AG09319 (cell line): ENCODE results near the gene CDHR3.

Experiments used
- DNase-seq: peaks from one replicate; pipeline ENCODE4 v3.0.0-alpha.2; 2010; ENCODE audit warnings: low read depth; ENCODE audit errors: extremely low read depth
- TF ChIP-seq, protein P1 (sequence below): IDR thresholded peaks from 2 replicates; pipeline ENCODE4 v1.5.1; 2011; ENCODE audit warnings: low read depth, mild to moderate bottlenecking, inconsistent platforms, low read length, moderate library complexity

Gene CDHR3, protein sequence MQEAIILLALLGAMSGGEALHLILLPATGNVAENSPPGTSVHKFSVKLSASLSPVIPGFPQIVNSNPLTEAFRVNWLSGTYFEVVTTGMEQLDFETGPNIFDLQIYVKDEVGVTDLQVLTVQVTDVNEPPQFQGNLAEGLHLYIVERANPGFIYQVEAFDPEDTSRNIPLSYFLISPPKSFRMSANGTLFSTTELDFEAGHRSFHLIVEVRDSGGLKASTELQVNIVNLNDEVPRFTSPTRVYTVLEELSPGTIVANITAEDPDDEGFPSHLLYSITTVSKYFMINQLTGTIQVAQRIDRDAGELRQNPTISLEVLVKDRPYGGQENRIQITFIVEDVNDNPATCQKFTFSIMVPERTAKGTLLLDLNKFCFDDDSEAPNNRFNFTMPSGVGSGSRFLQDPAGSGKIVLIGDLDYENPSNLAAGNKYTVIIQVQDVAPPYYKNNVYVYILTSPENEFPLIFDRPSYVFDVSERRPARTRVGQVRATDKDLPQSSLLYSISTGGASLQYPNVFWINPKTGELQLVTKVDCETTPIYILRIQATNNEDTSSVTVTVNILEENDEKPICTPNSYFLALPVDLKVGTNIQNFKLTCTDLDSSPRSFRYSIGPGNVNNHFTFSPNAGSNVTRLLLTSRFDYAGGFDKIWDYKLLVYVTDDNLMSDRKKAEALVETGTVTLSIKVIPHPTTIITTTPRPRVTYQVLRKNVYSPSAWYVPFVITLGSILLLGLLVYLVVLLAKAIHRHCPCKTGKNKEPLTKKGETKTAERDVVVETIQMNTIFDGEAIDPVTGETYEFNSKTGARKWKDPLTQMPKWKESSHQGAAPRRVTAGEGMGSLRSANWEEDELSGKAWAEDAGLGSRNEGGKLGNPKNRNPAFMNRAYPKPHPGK

DNA sequence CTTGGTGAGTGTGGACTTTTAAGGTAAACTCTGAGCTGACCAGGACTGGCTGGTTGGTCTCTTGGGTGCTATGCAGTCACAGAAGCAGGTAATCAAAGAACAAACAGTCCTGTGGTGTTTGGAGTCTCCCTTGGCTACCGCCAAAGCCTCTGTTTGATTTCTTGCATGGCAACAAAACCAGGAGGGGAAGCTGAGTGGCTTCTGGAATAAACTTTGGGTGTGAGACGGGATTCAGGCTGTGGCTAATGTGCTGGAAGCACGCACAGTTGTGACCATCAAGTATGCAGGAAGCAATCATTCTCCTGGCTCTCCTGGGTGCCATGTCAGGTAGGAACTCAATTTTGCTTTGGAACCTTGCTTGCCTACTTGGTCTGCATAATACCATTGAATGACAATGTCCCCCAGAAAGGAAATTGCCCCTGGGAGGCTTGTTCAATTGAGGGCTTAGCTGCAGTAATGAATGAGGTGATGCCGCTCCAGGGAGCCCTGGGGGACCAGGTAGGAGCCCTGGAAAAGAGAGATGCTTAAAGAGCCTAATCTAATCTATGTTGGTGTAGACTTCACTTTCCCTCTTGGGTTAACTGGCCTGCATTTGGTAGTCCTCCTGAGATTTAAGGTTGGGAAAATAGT lies at the start of gene CDHR3:
Gene CDHR3 (plus strand): TSS at position 227 of the 630 bp plus-strand sequence. CDS start 55 bp downstream, at position 282.
- DNase-seq, result no peak
- TF ChIP-seq, protein P1, sequence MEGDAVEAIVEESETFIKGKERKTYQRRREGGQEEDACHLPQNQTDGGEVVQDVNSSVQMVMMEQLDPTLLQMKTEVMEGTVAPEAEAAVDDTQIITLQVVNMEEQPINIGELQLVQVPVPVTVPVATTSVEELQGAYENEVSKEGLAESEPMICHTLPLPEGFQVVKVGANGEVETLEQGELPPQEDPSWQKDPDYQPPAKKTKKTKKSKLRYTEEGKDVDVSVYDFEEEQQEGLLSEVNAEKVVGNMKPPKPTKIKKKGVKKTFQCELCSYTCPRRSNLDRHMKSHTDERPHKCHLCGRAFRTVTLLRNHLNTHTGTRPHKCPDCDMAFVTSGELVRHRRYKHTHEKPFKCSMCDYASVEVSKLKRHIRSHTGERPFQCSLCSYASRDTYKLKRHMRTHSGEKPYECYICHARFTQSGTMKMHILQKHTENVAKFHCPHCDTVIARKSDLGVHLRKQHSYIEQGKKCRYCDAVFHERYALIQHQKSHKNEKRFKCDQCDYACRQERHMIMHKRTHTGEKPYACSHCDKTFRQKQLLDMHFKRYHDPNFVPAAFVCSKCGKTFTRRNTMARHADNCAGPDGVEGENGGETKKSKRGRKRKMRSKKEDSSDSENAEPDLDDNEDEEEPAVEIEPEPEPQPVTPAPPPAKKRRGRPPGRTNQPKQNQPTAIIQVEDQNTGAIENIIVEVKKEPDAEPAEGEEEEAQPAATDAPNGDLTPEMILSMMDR, result no peak

DNA sequence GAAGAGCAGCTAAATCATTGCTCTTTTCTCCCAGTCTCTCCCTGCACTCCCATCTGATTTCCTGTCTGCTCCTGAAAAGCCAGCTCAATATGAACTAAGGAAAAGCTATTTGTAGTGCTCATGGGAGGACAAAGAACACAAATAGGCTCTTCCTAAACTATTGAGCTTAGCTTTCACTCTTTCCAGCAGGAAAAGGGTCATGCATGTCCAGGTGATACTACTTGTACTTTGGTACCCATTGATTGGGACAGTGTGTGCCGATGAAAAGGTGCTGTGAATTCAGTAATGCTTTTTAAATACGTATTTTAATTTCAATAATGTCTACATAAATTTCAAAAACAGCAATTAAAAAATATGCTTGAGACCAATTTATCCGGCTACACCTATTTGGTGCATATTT lies 49.1 kb upstream of the CDHR3 start:
- no peak for DNase-seq

DNA sequence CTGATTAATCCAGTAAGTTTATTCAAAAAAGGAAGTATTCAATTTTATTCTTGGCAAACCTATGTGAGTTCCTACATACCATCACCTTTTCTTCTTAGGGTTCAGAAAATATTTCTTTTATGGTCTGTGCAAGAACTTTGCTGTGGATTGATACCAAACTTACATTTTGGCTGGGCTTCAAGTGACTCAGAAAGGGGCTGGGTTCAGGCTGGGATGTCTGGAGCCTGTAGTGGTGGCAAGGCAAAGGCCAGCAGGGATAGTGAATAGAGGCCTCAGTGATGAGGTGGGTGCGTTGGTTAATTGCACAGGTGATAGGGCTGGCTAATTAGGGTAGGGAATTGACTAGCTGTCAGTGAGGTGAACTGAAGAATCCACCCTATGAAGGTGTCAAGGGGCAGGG lies 46.5 kb upstream of the CDHR3 start:
- TF ChIP-seq, protein P1, result no peak
- peak; percentile 15 for DNase-seq

More for the DNA sequence above, 49.1 kb upstream of the CDHR3 start:
- TF ChIP-seq, protein P1, result no peak

DNA sequence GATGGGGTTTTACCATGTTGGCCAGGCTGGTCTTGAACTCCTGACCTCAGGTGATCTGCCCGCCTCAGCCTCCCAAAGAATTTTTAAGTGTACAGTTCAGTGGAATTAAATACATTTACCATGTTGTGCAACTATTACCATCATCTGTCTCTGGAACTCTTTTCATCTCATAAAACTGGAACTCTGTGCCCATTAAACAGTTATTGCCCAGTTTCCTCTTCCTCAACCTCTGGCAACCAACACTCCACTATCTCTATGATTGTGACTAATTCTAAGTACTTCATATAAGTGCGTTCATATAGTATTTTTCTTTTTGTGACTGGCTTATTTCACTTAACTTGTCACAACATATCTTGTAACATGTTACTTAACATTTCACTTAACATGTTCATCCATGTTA lies 45.4 kb upstream of the CDHR3 start:
- TF ChIP-seq, protein P1, result no peak

DNA sequence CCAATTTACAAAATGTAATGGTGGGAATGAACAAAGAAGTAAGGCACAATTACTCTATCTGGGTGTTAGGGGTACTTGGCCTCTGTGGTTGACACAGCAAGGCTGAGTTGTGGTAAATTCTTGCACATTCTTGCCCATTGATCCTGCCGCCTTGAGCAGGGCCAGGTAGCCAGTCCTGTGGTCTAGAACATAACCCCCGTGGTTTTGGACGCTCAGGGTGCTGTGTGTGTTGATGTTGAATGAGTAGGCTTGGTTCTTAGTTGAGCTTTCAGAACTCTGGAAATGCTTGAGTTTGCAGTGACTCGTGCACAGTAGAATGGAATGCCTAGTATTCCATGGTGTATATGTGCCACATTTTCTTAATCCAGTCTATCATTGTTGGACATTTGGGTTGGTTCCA lies 42.3 kb upstream of the CDHR3 start:
- TF ChIP-seq, protein P1, result no peak
- no peak for DNase-seq

More for the DNA sequence above, 45.4 kb upstream of the CDHR3 start:
- no peak for DNase-seq

DNA sequence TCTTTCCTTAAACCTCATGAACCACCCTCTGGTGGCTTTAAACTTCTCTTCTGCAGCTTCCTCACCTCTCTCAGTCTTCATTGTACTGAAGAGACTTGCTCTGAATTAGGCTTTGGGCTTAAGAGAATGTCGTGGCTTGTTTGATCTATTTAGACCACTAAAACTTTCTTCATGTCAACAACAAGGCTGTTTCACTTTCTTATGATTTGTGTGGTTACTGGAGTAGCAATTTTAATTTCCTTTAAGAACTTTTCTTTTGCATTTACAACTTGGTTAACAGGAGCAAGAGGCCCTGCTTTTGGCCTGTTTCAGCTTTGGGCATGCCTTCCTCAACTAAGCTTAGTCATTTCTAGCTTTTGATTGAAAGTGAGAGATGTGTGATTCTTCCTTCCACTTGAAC lies 38.1 kb upstream of the CDHR3 start:
- TF ChIP-seq, protein P1, result no peak
- no peak for DNase-seq
